Retinal pigment epithelial cell (primary cell): ENCODE results near the gene FOXD2.

ENCODE experiments used
- DNase-seq: peaks from one replicate; pipeline ENCODE4 v3.0.0-alpha.2; 2010; ENCODE audit warnings: low read depth
- H3K4me3 ChIP-seq: 2 replicates; pipeline ENCODE4 v1.5.1; 2011; ENCODE audit warnings: mild to moderate bottlenecking, low read length, control low read depth, moderate library complexity
- CTCF ChIP-seq: conservative IDR thresholded peaks from 2 replicates; pipeline ENCODE4 v1.5.1; 2011; ENCODE audit warnings: low read depth, low read length, control low read depth, inconsistent platforms

Gene FOXD2

GRCh38 chr1:47469390-47469759 is 31.5 kb downstream of the FOXD2 start:
- no peak for TF ChIP-seq CTCF
- no peak for DNase-seq
- H3K4me3 ChIP-seq = no peak overlapping the region

DNA sequence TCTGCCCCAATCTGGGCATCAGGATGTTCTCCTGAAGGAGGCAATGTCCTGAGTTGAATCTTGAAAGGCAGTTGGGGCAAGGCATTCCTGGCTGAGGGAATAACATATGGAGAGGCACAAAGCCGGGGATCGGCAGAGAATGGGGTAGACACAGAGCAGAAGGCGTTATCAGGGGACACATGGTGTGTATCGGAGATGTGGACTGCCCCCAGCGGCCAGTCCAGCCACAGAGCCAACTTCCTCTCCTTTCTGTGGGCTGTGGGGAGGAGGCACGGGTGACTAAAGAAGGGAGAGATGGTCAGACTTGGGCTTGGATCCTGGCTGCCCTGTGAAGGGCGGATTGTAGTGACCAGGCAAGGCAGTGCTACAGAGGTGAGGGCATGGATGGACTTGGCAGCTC is 32.1 kb downstream of the FOXD2 start:
- H3K4me3 ChIP-seq = no peak overlapping the region

DNA sequence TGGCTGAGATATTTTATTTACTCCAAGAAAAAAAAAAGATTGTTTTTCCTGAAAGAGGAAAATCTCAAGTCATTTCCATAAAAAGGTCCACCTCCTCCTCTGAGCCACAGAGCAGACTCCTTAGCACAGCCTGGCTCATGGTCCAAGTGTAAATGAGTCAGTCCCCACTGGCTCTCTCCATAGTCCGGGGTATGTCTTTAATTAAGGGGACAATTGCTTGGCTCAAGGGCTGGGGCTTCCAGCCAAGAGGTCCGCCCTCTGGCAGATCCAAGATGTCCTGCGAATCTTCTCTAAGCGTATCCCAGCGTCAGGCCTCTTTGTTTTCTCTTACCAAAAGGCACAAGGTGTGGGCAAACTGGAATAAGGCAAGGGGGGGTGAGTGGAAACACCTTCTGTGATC is 33.3 kb downstream of the FOXD2 start:
- no peak for DNase-seq
- no peak for TF ChIP-seq CTCF

More for the DNA sequence above, 32.1 kb downstream of the FOXD2 start:
- TF ChIP-seq CTCF = no peak
- DNase-seq = no peak

DNA sequence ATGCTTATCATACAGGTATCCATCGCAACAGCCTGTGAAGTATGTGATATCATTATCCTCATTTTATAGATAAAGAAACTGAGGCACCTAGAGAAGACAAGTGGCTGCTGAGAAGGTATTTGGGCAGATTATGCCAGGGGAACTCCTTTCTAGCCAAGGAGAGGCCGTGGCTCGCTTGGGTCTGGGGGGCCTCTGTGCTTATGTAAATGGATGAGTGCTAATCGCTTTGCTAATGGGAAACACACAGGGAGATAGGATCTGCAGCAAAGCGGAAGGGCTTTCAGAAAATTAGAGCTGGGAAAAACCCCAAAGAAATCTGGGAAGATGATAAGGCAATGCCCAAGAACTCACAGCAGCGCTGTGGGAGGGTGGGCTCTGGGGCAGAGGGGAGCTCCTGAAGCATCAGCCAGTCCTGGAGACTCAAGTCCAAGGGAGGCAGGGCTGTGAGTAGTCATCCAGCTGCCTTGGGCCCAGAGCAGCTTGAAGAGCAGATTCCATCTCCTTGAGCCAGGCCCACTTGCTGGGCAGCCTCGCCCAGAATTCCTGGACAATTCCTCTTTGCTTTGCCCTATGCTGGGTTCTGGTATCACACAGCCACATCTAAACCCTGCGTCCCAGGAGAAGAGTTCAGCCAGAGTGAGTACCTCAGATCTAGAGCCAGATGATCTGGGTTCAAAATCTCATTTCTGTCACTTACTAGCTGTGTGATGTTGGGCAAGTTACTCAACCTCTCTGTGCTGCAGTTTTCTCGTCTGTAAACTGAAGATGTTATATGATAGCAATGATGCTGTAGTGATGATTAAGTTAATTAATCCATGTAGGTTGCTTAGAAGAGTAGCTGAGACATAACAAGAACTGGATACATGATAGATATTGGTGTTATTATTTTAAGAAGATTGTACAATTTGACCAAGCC is 36.7 kb downstream of the FOXD2 start:
- no peak for TF ChIP-seq CTCF
- no peak for DNase-seq
- H3K4me3 ChIP-seq = no peak overlapping the region

More for the DNA sequence above, 33.3 kb downstream of the FOXD2 start:
- no peak overlapping the region for H3K4me3 ChIP-seq

DNA sequence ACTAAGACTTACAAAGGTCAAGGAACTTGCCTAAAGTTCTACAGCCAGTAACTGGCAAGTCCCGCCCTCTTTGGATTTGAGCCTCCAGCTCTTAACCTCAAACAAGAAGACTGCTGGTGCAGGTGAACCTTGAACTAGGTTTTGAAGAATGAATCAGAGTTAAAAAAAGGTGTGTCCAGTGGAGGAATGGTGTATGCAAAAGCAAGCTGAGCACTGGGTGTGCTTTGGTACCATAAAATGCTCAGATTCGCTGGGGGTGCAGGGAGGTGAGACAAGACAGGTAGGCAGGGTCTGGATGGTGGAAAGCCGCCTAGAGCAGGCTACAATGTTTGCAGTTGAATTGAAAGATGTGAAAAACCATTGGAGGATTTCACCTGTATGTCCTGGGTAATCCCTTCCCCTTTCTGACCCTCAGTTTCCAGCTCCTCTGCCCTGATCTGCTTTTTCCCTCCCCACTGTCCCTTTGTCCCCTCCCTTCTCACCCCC is 39.8 kb downstream of the FOXD2 start:
- no peak for DNase-seq
- H3K4me3 ChIP-seq = no peak overlapping the region
- no peak for TF ChIP-seq CTCF

DNA sequence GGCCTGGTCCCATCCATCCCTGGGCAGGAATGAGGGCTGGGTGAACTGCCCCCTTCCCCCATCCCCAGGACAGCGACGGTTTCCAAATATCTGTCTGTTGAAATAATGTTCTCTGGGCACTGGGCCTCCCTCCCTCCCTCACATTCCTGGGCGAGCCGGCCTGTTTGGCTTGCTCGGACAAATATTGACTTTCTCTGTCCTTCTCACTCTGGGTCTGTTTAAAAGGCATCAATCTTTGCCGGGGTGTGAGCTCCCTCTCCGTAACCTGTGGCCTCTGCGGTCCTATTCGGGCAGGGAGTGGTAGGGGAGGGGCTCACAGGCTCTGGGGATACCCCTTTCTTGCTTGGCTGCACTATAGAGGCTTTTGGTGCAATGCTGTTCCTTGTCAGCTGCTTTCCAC is 40.2 kb downstream of the FOXD2 start:
- no peak for TF ChIP-seq CTCF
- no peak overlapping the region for H3K4me3 ChIP-seq
- no peak for DNase-seq

DNA sequence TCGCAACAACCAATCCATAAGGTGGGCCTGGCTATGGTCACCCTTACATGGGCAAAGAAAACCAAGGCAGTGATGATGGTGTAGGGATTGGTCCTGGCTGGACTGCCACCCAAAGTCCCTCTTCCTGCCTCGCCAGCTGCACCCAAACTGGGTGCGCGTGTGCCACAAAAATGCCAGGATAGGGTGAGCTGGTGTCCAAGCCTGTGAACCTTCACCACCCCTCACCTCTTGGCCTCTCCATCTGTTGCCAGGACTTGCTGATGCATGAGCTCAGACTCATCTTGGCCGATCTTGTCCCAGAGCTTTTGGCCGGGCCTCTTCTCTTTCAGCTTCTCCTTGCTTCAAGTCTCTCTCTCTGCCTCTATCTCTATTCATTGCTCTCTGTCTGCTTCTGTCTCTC is 41.8 kb downstream of the FOXD2 start:
- no peak overlapping the region for H3K4me3 ChIP-seq

More for the DNA sequence above, 41.8 kb downstream of the FOXD2 start:
- no peak for DNase-seq
- TF ChIP-seq CTCF = no peak
